GM12891 (cell line): Measurements from ENCODE around the gene MSX2.
"Not testable (repeated sequence)": the region's sequence is repeated elsewhere in the genome, so short reads cannot be mapped to it uniquely, and the experiment has no call there.

Experiments used
- DNase-seq: peaks from one replicate; pipeline ENCODE4 v3.0.0; 2011; ENCODE audit warnings: low spot score; ENCODE audit not compliant: insufficient read length
- FAIRE-seq: peaks from 2 replicates; lab custom pipeline; 2011; peaks lifted over from hg19 to GRCh38; lab: Jason Lieb, UNC
- PAX5 ChIP-seq: IDR thresholded peaks from 2 replicates; pipeline ENCODE4 v1.6.1; 2011; ENCODE audit warnings: low read length, moderate library complexity, mild to moderate bottlenecking; ENCODE audit not compliant: insufficient read depth, severe bottlenecking
- POLR2A ChIP-seq: IDR thresholded peaks from 2 replicates; pipeline ENCODE4 v1.6.1; 2011; ENCODE audit warnings: low read depth, low read length, control low read depth
- POLR2AphosphoS5 ChIP-seq: IDR thresholded peaks from 2 replicates; pipeline ENCODE4 v1.6.1; 2011; ENCODE audit warnings: low read depth, low read length, control low read depth
- POU2F2 ChIP-seq: IDR thresholded peaks from 2 replicates; pipeline ENCODE4 v1.6.1; 2011; ENCODE audit warnings: low read depth, mild to moderate bottlenecking, control low read depth, low read length, moderate library complexity
- SPI1 ChIP-seq: IDR thresholded peaks from 2 replicates; pipeline ENCODE4 v1.6.1; 2011; ENCODE audit warnings: low read depth, low read length, control low read depth
- TAF1 ChIP-seq: IDR thresholded peaks from 2 replicates; pipeline ENCODE4 v1.6.1; 2011; ENCODE audit warnings: low read depth, low read length, control low read depth

MSX2 gene

GRCh38 chr5:174741352-174741751 is 17.0 kb downstream of the MSX2 start:
- FAIRE-seq (no peak), DNase-seq (no peak)
- TF ChIP-seq POU2F2 (no peak), PAX5 (no peak), POLR2A (no peak), TAF1 (no peak), SPI1 (no peak), POLR2AphosphoS5 (no peak)

- no peak for FAIRE-seq
- no peak for TF ChIP-seq POLR2A
- no peak for TF ChIP-seq POU2F2
- no peak for TF ChIP-seq TAF1
- no peak for TF ChIP-seq PAX5
- TF ChIP-seq SPI1 = no peak
- no peak for TF ChIP-seq POLR2AphosphoS5
- no peak for DNase-seq
Observed at GRCh38 chr5:174744896-174745295, 20.5 kb downstream of the MSX2 start.

- DNase-seq (no peak), FAIRE-seq (no peak)
- TF ChIP-seq PAX5 = no peak
- no peak for TF ChIP-seq POLR2A
- no peak for TF ChIP-seq SPI1
- TF ChIP-seq TAF1 = no peak
- TF ChIP-seq POU2F2 = no peak
- TF ChIP-seq POLR2AphosphoS5 = no peak
Observed at GRCh38 chr5:174745590-174746103, 21.3 kb downstream of the MSX2 start.

GRCh38 chr5:174750711-174751110 is 26.3 kb downstream of the MSX2 start:
- TF ChIP-seq POU2F2 = no peak
- no peak for TF ChIP-seq POLR2AphosphoS5
- TF ChIP-seq POLR2A = no peak
- no peak for TF ChIP-seq PAX5
- TF ChIP-seq TAF1 = no peak
- no peak for TF ChIP-seq SPI1
- DNase-seq = no peak
- FAIRE-seq = no peak

- FAIRE-seq = no peak
- no peak for DNase-seq
- no peak for TF ChIP-seq POU2F2
- no peak for TF ChIP-seq TAF1
- TF ChIP-seq SPI1 = no peak
- TF ChIP-seq POLR2A = no peak
- no peak for TF ChIP-seq POLR2AphosphoS5
- no peak for TF ChIP-seq PAX5
Observed at GRCh38 chr5:174751154-174752000, 27.0 kb downstream of the MSX2 start.

GRCh38 chr5:174752121-174752520 is 27.7 kb downstream of the MSX2 start:
- DNase-seq (no peak), FAIRE-seq (no peak)
- TF ChIP-seq PAX5 (no peak), POLR2A (no peak), TAF1 (no peak), POLR2AphosphoS5 (no peak), SPI1 (no peak), POU2F2 (no peak)

- FAIRE-seq (no peak), DNase-seq (no peak)
- TF ChIP-seq SPI1 (no peak), POLR2AphosphoS5 (no peak), POLR2A (no peak), PAX5 (no peak), POU2F2 (no peak), TAF1 (no peak)
Observed at GRCh38 chr5:174755106-174755505, 30.7 kb downstream of the MSX2 start.

- no peak for DNase-seq
- FAIRE-seq = no peak
- no peak for TF ChIP-seq POLR2A
- TF ChIP-seq PAX5 = no peak
- TF ChIP-seq POLR2AphosphoS5 = no peak
Observed at GRCh38 chr5:174759091-174759490, 34.7 kb downstream of the MSX2 start.

- TF ChIP-seq POLR2A (no peak), POLR2AphosphoS5 (no peak), PAX5 (no peak), TAF1 (no peak), POU2F2 (no peak), SPI1 (no peak)
- FAIRE-seq (no peak), DNase-seq (no peak)
Observed at GRCh38 chr5:174760721-174761120, 36.3 kb downstream of the MSX2 start.

GRCh38 chr5:174761341-174761740 is 37.0 kb downstream of the MSX2 start:
- not testable (repeated sequence) for FAIRE-seq, DNase-seq

GRCh38 chr5:174764309-174764708 is 39.9 kb downstream of the MSX2 start:
- FAIRE-seq = no peak
- no peak for DNase-seq
- TF ChIP-seq SPI1 (no peak), POLR2AphosphoS5 (no peak), PAX5 (no peak), POU2F2 (no peak), TAF1 (no peak), POLR2A (no peak)
